Stimulated activated naive CD8-positive, alpha-beta T cell treated with anti-CD3 and anti-CD28 coated beads, Interleukin-15, Interleukin-2, amounts not matched to agents 100 ng/mL and 50 ng/mL, for 24 hours (primary cell): ENCODE results near the gene EPB41L4A.

Source experiments
- H3K27ac Mint-ChIP-seq: one replicate; pipeline ENCODE4 v1.8.0; 2021; ENCODE audit warnings: mild to moderate bottlenecking, mixed read lengths
- H3K27me3 Mint-ChIP-seq: one replicate; pipeline ENCODE4 v1.8.0; 2021; ENCODE audit warnings: mixed read lengths
- H3K36me3 Mint-ChIP-seq: one replicate; pipeline ENCODE4 v1.8.0; 2021; ENCODE audit warnings: low read depth, mixed read lengths
- H3K4me1 Mint-ChIP-seq: one replicate; pipeline ENCODE4 v1.8.0; 2021; ENCODE audit warnings: low read depth, mixed read lengths
- H3K4me3 Mint-ChIP-seq: one replicate; pipeline ENCODE4 v1.8.0; 2021; ENCODE audit warnings: mild to moderate bottlenecking, mixed read lengths
- H3K9me3 Mint-ChIP-seq: one replicate; pipeline ENCODE4 v1.8.0; 2021; ENCODE audit warnings: mixed read lengths

Gene EPB41L4A

GRCh38 chr5:112283034-112283582 is 136.0 kb downstream of the EPB41L4A start:
- no peak overlapping the region for H3K4me3 Mint-ChIP-seq
- H3K9me3 Mint-ChIP-seq, result no peaks in the 10 kb centered on the region
- no peak overlapping the region for H3K27ac Mint-ChIP-seq

DNA sequence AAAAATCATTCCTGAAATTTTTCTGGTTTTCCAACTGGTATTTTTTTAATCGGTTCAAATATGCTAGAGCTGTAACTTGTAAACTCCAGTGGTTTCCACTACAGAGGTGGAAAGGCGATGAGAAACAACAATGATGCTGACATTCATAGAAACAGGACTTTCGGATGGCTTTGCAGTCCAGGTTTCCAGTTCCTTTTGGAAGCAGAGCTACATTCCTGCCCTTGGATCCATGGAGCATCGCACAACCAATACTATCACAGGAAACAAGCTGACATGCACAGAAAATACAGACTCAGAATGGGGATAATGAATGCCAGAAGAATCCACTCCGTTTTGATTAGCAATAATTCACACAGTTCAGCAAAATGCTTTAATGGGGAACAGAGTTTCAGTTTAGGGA is 140.0 kb downstream of the EPB41L4A start:
- Mint-ChIP-seq H3K27me3 (peaks cover 4% of the 10 kb centered on the region), H3K9me3 (no peaks in the 10 kb centered on the region), H3K27ac (no peak overlapping the region), H3K4me3 (no peak overlapping the region), H3K36me3 (no peaks in the 10 kb centered on the region), H3K4me1 (no peaks in the 10 kb centered on the region)

More at GRCh38 chr5:112283034-112283582, 136.0 kb downstream of the EPB41L4A start:
- Mint-ChIP-seq H3K27me3 (peaks cover 4% of the 10 kb centered on the region), H3K36me3 (no peaks in the 10 kb centered on the region), H3K4me1 (no peaks in the 10 kb centered on the region)

GRCh38 chr5:112276991-112277390 is 142.1 kb downstream of the EPB41L4A start:
- no peaks in the 10 kb centered on the region for H3K27me3 Mint-ChIP-seq
- no peak overlapping the region for H3K27ac Mint-ChIP-seq
- H3K4me1 Mint-ChIP-seq, result no peaks in the 10 kb centered on the region
- no peaks in the 10 kb centered on the region for H3K36me3 Mint-ChIP-seq
- no peaks in the 10 kb centered on the region for H3K9me3 Mint-ChIP-seq
- no peak overlapping the region for H3K4me3 Mint-ChIP-seq

DNA sequence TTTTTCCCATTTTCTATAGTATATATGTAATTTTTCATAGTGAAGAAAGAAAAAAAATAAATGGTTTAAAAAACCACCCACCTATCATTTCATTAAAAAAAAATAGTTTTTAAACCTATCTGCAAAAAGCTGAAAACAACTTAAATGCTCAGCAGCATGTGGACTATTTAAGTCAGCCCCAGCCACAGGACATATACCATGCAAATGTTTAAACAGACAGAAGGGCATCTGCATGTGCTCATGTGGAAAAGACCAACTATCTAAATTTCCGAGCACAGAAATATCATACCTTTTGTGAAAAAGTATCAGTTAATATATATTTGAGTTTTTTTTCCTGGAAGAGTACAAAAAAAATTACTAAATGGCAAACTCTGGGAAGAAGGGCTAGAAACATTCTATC is 143.4 kb downstream of the EPB41L4A start:
- Mint-ChIP-seq H3K4me1 (no peaks in the 10 kb centered on the region), H3K27me3 (no peaks in the 10 kb centered on the region), H3K4me3 (no peak overlapping the region)

GRCh38 chr5:112270299-112271293 is 148.5 kb downstream of the EPB41L4A start:
- Mint-ChIP-seq H3K27me3 (peaks cover 8% of the 10 kb centered on the region), H3K9me3 (no peaks in the 10 kb centered on the region), H3K4me3 (no peak overlapping the region), H3K36me3 (no peaks in the 10 kb centered on the region), H3K4me1 (peaks cover 5% of the 10 kb centered on the region), H3K27ac (no peak overlapping the region)

More for the DNA sequence above, 143.4 kb downstream of the EPB41L4A start:
- Mint-ChIP-seq H3K36me3 (no peaks in the 10 kb centered on the region), H3K27ac (no peak overlapping the region), H3K9me3 (no peaks in the 10 kb centered on the region)

GRCh38 chr5:112267231-112267630 is 151.8 kb downstream of the EPB41L4A start:
- H3K9me3 Mint-ChIP-seq, result no peaks in the 10 kb centered on the region
- no peak overlapping the region for H3K27ac Mint-ChIP-seq
- H3K4me3 Mint-ChIP-seq, result no peak overlapping the region
- peaks cover 5% of the 10 kb centered on the region for H3K4me1 Mint-ChIP-seq
- peaks cover 11% of the 10 kb centered on the region for H3K27me3 Mint-ChIP-seq
- no peaks in the 10 kb centered on the region for H3K36me3 Mint-ChIP-seq

- H3K36me3 Mint-ChIP-seq, result no peaks in the 10 kb centered on the region
- no peak overlapping the region for H3K27ac Mint-ChIP-seq
- no peak overlapping the region for H3K4me3 Mint-ChIP-seq
- no peaks in the 10 kb centered on the region for H3K4me1 Mint-ChIP-seq
- H3K27me3 Mint-ChIP-seq, result peaks cover 11% of the 10 kb centered on the region
- no peaks in the 10 kb centered on the region for H3K9me3 Mint-ChIP-seq
Observed at GRCh38 chr5:112264666-112265065, 154.4 kb downstream of the EPB41L4A start.

- Mint-ChIP-seq H3K4me3 (no peak overlapping the region), H3K36me3 (no peaks in the 10 kb centered on the region), H3K9me3 (no peaks in the 10 kb centered on the region), H3K4me1 (no peaks in the 10 kb centered on the region), H3K27me3 (peaks cover 11% of the 10 kb centered on the region), H3K27ac (no peak overlapping the region)
Observed at GRCh38 chr5:112264151-112264550, 154.9 kb downstream of the EPB41L4A start.

- Mint-ChIP-seq H3K9me3 (no peaks in the 10 kb centered on the region), H3K4me3 (no peak overlapping the region), H3K27me3 (peaks cover 16% of the 10 kb centered on the region), H3K4me1 (no peaks in the 10 kb centered on the region), H3K27ac (no peak overlapping the region), H3K36me3 (no peaks in the 10 kb centered on the region)
Observed at GRCh38 chr5:112263469-112263868, 155.6 kb downstream of the EPB41L4A start.

GRCh38 chr5:112258571-112258970 is 160.5 kb downstream of the EPB41L4A start:
- Mint-ChIP-seq H3K4me1 (no peaks in the 10 kb centered on the region), H3K27ac (no peak overlapping the region), H3K36me3 (no peaks in the 10 kb centered on the region), H3K27me3 (peaks cover 14% of the 10 kb centered on the region), H3K4me3 (no peak overlapping the region), H3K9me3 (no peaks in the 10 kb centered on the region)

DNA sequence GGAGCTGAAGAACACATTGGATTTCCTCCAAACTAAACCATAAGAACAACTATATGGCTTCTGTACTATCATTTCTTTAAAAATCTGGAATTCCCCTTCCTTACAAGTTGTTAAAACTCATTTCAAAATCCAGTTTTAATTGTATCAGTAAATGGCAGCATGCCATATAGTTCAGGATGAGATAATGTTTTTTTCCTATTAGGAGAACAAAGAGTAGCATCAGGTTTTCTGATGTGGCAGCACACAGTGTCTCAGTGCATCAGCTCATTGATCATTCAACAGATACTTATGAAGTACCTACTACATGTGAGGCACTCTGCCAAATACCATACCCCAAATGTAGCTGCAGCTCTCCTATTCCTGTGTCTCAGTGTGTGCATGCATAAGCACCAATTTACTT is 161.1 kb downstream of the EPB41L4A start:
- no peaks in the 10 kb centered on the region for H3K4me1 Mint-ChIP-seq
- H3K4me3 Mint-ChIP-seq, result no peak overlapping the region
- H3K27ac Mint-ChIP-seq, result no peak overlapping the region
- no peaks in the 10 kb centered on the region for H3K36me3 Mint-ChIP-seq
- H3K9me3 Mint-ChIP-seq, result no peaks in the 10 kb centered on the region
- H3K27me3 Mint-ChIP-seq, result peaks cover 12% of the 10 kb centered on the region

DNA sequence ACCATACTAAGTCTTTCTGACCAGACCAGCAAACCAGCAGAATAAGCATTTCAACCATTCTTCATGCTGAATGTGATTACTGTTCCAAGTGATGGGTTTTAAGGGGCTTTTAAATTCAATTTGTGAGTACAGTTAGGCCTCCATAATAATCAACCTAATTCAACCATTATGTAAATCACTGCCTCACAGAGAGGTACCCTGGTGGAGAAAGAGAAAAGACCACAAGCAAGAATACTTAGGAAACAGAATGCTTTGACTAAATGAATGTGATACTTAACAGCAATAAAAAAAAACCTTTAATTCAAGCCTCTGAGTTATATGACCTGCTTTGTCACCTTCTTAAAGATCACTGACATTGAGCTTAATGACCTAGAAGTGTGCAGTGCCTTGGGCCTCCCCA is 162.1 kb downstream of the EPB41L4A start:
- Mint-ChIP-seq H3K36me3 (no peaks in the 10 kb centered on the region), H3K9me3 (no peaks in the 10 kb centered on the region), H3K4me3 (no peak overlapping the region), H3K27ac (no peak overlapping the region), H3K4me1 (no peaks in the 10 kb centered on the region), H3K27me3 (peaks cover 14% of the 10 kb centered on the region)

DNA sequence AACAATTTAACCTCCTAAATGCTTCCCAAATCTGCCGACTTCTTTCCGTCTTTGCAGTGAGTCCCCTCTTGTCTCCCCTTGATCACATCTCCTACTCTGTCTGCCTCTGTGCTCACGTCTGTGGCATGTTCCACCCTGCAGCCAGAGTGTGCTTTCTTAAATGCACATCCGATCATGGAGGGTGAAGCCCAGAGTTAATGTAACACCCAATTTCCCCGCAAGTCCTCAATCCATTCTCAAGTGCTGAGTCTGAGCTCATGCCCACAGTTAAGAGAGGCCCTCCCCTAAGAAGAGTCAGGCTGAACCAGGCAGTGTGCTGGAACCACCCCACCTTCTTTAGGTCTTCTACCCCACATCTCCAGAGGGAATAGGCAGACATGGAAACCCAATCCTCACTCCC is 164.8 kb downstream of the EPB41L4A start:
- Mint-ChIP-seq H3K9me3 (no peaks in the 10 kb centered on the region), H3K4me1 (no peaks in the 10 kb centered on the region), H3K27me3 (peaks cover 24% of the 10 kb centered on the region), H3K4me3 (no peak overlapping the region), H3K36me3 (no peaks in the 10 kb centered on the region), H3K27ac (no peak overlapping the region)

- H3K9me3 Mint-ChIP-seq, result no peaks in the 10 kb centered on the region
- no peak overlapping the region for H3K4me3 Mint-ChIP-seq
- H3K27ac Mint-ChIP-seq, result no peak overlapping the region
- H3K27me3 Mint-ChIP-seq, result peaks cover 21% of the 10 kb centered on the region
- H3K4me1 Mint-ChIP-seq, result no peaks in the 10 kb centered on the region
- H3K36me3 Mint-ChIP-seq, result no peaks in the 10 kb centered on the region
Observed at GRCh38 chr5:112253478-112254250, 165.4 kb downstream of the EPB41L4A start.

DNA sequence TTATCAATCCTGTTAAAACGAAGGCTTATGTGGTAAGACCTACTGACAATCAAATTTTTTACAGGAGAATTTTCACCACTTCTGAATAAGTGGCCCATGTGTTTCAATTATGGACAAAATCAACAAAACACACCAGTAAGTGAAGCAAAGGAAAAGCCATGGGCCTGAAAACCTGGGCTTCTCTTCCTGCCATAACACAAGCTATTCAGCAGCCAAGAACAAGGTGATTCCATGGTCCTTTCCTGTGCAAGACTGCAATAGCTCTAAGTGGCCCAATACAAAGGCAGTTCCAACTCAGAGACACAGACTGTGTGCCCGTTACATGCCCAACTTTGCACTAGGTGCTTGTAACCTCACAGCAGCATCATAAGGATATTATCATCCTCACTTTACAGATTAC is 168.5 kb downstream of the EPB41L4A start:
- H3K27me3 Mint-ChIP-seq, result peaks cover 17% of the 10 kb centered on the region
- H3K9me3 Mint-ChIP-seq, result no peaks in the 10 kb centered on the region
- H3K4me3 Mint-ChIP-seq, result no peak overlapping the region
- no peak overlapping the region for H3K27ac Mint-ChIP-seq
- H3K4me1 Mint-ChIP-seq, result no peaks in the 10 kb centered on the region
- H3K36me3 Mint-ChIP-seq, result no peaks in the 10 kb centered on the region
